ENCODE measurements around the gene KLRB1.
"Not testable (repeated sequence)": the region's sequence is repeated elsewhere in the genome, so short reads cannot be mapped to it uniquely, and the experiment has no call there.

DNA sequence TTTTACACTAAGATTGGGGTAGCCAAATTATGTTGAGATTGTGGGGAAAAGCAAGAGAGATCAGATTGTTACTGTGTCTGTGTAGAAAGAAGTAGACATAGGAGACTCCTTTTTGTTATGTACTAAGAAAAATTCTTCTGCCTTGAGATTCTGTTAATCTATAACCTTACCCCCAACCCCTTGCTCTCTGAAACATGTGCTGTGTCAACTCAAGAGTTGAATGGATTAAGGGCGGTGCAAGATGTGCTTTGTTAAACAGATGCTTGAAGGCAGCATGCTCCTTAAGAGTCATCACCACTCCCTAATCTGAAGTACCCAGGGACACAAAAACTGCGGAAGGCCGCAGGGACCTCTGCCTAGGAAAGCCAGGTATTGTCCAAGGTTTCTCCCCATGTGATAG lies 7.3 kb downstream of the KLRB1 start:
- TF ChIP-seq, protein P1, sequence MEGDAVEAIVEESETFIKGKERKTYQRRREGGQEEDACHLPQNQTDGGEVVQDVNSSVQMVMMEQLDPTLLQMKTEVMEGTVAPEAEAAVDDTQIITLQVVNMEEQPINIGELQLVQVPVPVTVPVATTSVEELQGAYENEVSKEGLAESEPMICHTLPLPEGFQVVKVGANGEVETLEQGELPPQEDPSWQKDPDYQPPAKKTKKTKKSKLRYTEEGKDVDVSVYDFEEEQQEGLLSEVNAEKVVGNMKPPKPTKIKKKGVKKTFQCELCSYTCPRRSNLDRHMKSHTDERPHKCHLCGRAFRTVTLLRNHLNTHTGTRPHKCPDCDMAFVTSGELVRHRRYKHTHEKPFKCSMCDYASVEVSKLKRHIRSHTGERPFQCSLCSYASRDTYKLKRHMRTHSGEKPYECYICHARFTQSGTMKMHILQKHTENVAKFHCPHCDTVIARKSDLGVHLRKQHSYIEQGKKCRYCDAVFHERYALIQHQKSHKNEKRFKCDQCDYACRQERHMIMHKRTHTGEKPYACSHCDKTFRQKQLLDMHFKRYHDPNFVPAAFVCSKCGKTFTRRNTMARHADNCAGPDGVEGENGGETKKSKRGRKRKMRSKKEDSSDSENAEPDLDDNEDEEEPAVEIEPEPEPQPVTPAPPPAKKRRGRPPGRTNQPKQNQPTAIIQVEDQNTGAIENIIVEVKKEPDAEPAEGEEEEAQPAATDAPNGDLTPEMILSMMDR (IDR thresholded peaks at IDR 0.05) = not testable (repeated sequence)
- not testable (repeated sequence) for TF ChIP-seq POLR2A (IDR thresholded peaks at IDR 0.05)
